Left lung (tissue), 10 donors: ENCODE measurements around the gene TXNRD2. TPM values are rescaled to one million over a fixed set of nuclear protein-coding genes. Genes with fewer than 3 reads are reported as not detected.

Experiments used
- ATAC-seq: fragments of 200-7000 bp; cut with Tn5 transposase; one replicate; pipeline ENCODE4 v1.9.1; 2020; ENCODE audit warnings: moderate library complexity
- DNase-seq, 4 donors: peaks; one replicate each; pipeline ENCODE4 v3.0.0-alpha.2; 2013 to 2020
- H3K27ac ChIP-seq, 2 donors: fragments of 200-600 bp; sonication (generic) in 1 of 2; one replicate each; pipeline versions ENCODE4 v1.5.0 to v1.8.0; 2020 to 2021
- H3K27me3 ChIP-seq, 2 donors: fragments of 200-600 bp; sonication (generic) in 1 of 2; one replicate each; pipeline versions ENCODE4 v1.5.0 to v1.8.0; 2020 to 2021
- H3K36me3 ChIP-seq, 2 donors: fragments of 200-600 bp; sonication (generic) in 1 of 2; one replicate each; pipeline versions ENCODE4 v1.5.0 to v1.8.0; 2020 to 2021
- H3K4me1 ChIP-seq, 2 donors: fragments of 200-600 bp; one replicate each; pipeline ENCODE4 v1.8.0; 2021
- H3K4me3 ChIP-seq, 2 donors: fragments of 200-600 bp; sonication (generic) in 1 of 2; one replicate each; pipeline versions ENCODE4 v1.5.0 to v1.8.0; 2020 to 2021; ENCODE audit warnings: mild to moderate bottlenecking in 1 of 2
- H3K9me3 ChIP-seq, 2 donors: fragments of 200-600 bp; sonication (generic) in 1 of 2; one replicate each; pipeline versions ENCODE4 v1.5.0 to v1.8.0; 2020 to 2021
- CTCF ChIP-seq, 2 donors: fragments of 200-600 bp; sonication (generic) in 1 of 2; IDR thresholded peaks; one replicate each; pipeline versions ENCODE4 v1.5.0 to v1.8.0; 2021; ENCODE audit warnings: antibody characterized with exemption in 2 of 2
- intact Hi-C, 2 donors: fragments of 100-400 bp; cut with DNase I; formaldehyde crosslinking; loops; one replicate each; pipeline versions ENCODE4 v1.11.2 to v1.14.2; 2022
- polyA plus RNA-seq, 6 donors: library from polyadenylated mRNA; unstranded; fragments of 120-200 nt; gene quantifications; one replicate each; pipeline ENCODE4 v1.2.1, GENCODE V29; 2013; ENCODE audit not compliant: insufficient read length in 6 of 6
- total RNA-seq, 2 donors: library from RNA; stranded (reverse); fragmentation: NEBNext Ultra II Directional; extraction: Animal tissue kit (Norgen Biotek cat#: 25700); gene quantifications; one replicate each; pipeline ENCODE4 v1.2.1, GENCODE V29; 2021
- donor health status: DM: no; HTN: yes; CAD: no.
- donor health status: DM: no; HTN: no; CAD: no.

Gene TXNRD2
- total and polyA plus RNA-seq, 8 donors: 17.6 to 42.8 (median 22.2) TPM

GRCh38 chr22:19892257-19892879, 49.2 kb downstream of the TXNRD2 start:
- H3K4me3 ChIP-seq: no peak overlapping the region
- ATAC-seq: peak; percentile 7
- H3K9me3 ChIP-seq: no peaks in the 10 kb centered on the region
- intact Hi-C loops: no loop called here
- peak overlapping the region in 1 of 2 donors; percentile 19 for H3K27ac ChIP-seq
- TF ChIP-seq CTCF (IDR thresholded peaks at IDR 0.05): no peak
- H3K36me3 ChIP-seq: peaks cover 0 to 52% of the 10 kb centered on the region in 2 donors
- peaks cover 2 to 26% of the 10 kb centered on the region in 2 donors for H3K4me1 ChIP-seq
- H3K27me3 ChIP-seq: no peaks in the 10 kb centered on the region
- peak in 1 of 4 donors; percentile 72 for DNase-seq

- H3K9me3 ChIP-seq: no peaks in the 10 kb centered on the region
- no peak for TF ChIP-seq CTCF (IDR thresholded peaks at IDR 0.05)
- peaks cover 9 to 34% of the 10 kb centered on the region in 2 donors for H3K4me1 ChIP-seq
- ATAC-seq (peak; percentile 27), DNase-seq (peak in 1 of 4 donors; percentile 70)
- H3K36me3 ChIP-seq: peaks cover 0 to 44% of the 10 kb centered on the region in 2 donors
- H3K27ac ChIP-seq: peak overlapping the region in 1 of 2 donors; percentile 19
- no peak overlapping the region for H3K4me3 ChIP-seq
- no peaks in the 10 kb centered on the region for H3K27me3 ChIP-seq
- intact Hi-C loops: no loop called here
Measured at GRCh38 chr22:19891317-19892256, 50.0 kb downstream of the TXNRD2 start.

GRCh38 chr22:19890502-19891316, 50.9 kb downstream of the TXNRD2 start:
- no peaks in the 10 kb centered on the region for H3K27me3 ChIP-seq
- H3K9me3 ChIP-seq: no peaks in the 10 kb centered on the region
- H3K4me1 ChIP-seq: peaks cover 13 to 42% of the 10 kb centered on the region in 2 donors
- intact Hi-C loops: no loop called here
- peak overlapping the region in 1 of 2 donors; percentile 5 for H3K27ac ChIP-seq
- ATAC-seq (no peak), DNase-seq (peak in 1 of 4 donors; percentile 49)
- peaks cover 0 to 38% of the 10 kb centered on the region in 2 donors for H3K36me3 ChIP-seq
- no peak for TF ChIP-seq CTCF (IDR thresholded peaks at IDR 0.05)
- no peak overlapping the region for H3K4me3 ChIP-seq

- no peaks in the 10 kb centered on the region for H3K27me3 ChIP-seq
- peak in 1 of 4 donors; percentile 71 for DNase-seq
- intact Hi-C loops: no loop called here
Measured at GRCh38 chr22:19889951-19890350, 51.7 kb downstream of the TXNRD2 start.

More at GRCh38 chr22:19889951-19890350, 51.7 kb downstream of the TXNRD2 start:
- TF ChIP-seq CTCF (IDR thresholded peaks at IDR 0.05): no peak
- ATAC-seq: no peak
- Histone ChIP-seq H3K4me1 (peaks cover 13 to 47% of the 10 kb centered on the region in 2 donors), H3K9me3 (no peaks in the 10 kb centered on the region), H3K36me3 (peaks cover 0 to 30% of the 10 kb centered on the region in 2 donors), H3K27ac (no peak overlapping the region), H3K4me3 (no peak overlapping the region)
